GM12864 (cell line): ENCODE data around the gene DNAH9.

Source experiments
- DNase-seq: peaks from one replicate; pipeline ENCODE4 v3.0.0-alpha.2; 2011; ENCODE audit warnings: low read depth
- H3K4me3 ChIP-seq: 2 replicates; pipeline ENCODE4 v1.5.1; 2011; ENCODE audit warnings: mild to moderate bottlenecking, low read depth, low read length, control low read depth
- CTCF ChIP-seq: IDR thresholded peaks from 2 replicates; pipeline ENCODE4 v1.5.1; 2011; ENCODE audit warnings: low read depth, mild to moderate bottlenecking, moderate library complexity, low read length, control low read depth, inconsistent platforms; ENCODE audit errors: missing control alignments

DNAH9 gene

GRCh38 chr17:11857006-11857405 is 258.7 kb downstream of the DNAH9 start:
- DNase-seq = no peak
- H3K4me3 ChIP-seq = no peak overlapping the region
- no peak for TF ChIP-seq CTCF

GRCh38 chr17:11869680-11870394 is 271.6 kb downstream of the DNAH9 start:
- no peak for DNase-seq
- TF ChIP-seq CTCF = no peak
- H3K4me3 ChIP-seq = no peak overlapping the region

GRCh38 chr17:11871773-11872172 is 273.5 kb downstream of the DNAH9 start:
- no peak overlapping the region for H3K4me3 ChIP-seq
- DNase-seq = no peak
- TF ChIP-seq CTCF = no peak

- TF ChIP-seq CTCF = no peak
- H3K4me3 ChIP-seq = no peak overlapping the region
- DNase-seq = no peak
These were observed 276.5 kb downstream of the DNAH9 start for GRCh38 chr17:11874756-11875155.

- TF ChIP-seq CTCF = peak; percentile 10
- no peak overlapping the region for H3K4me3 ChIP-seq
- DNase-seq = no peak
These were observed 282.4 kb downstream of the DNAH9 start for GRCh38 chr17:11880714-11881113.

GRCh38 chr17:11882716-11883115 is 284.4 kb downstream of the DNAH9 start:
- TF ChIP-seq CTCF = no peak
- no peak for DNase-seq
- H3K4me3 ChIP-seq = no peak overlapping the region

GRCh38 chr17:11885051-11885450 is 286.8 kb downstream of the DNAH9 start:
- TF ChIP-seq CTCF = no peak
- no peak for DNase-seq
- no peak overlapping the region for H3K4me3 ChIP-seq
